Esophagus muscularis mucosa (tissue), 3 donors: ENCODE results near the gene TENM3.

Source experiments
- EP300 ChIP-seq: sonication (generic); formaldehyde crosslinking; IDR thresholded peaks from one replicate; pipeline ENCODE4 v1.6.1; 2017; ENCODE audit warnings: antibody characterized with exemption
- TF ChIP-seq, protein P1 (sequence below), 3 experiments: fragments of 200-600 bp in 2 of 3; fragments of 450-650 bp in 1 of 3; sonication (generic) in 2 of 3; IDR thresholded peaks; one replicate each; pipeline ENCODE4 v1.5.1; 2017 to 2019; ENCODE audit warnings: antibody characterized with exemption in 3 of 3, mild to moderate bottlenecking in 2 of 3, moderate library complexity in 1 of 3

DNA sequence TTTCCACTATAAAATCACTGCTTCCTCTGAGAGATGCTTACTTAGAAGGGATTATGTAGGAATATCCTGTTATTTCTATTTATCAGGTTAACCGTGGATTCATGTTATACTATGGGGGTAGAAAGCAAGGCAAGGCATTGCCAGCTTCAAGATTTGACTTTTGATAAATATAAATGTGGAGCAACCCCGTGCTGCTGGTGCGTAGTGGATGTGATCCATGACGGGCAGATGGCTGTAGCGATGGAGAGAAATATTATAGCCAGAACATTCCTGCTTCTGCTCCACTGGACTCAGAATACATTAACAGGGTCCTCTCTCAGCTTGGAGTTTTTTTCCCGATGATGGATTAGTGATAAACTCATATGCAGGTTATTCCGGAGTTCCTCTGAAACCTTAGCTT lies 157.6 kb downstream of the TENM3 start:
- TF ChIP-seq, protein P1, sequence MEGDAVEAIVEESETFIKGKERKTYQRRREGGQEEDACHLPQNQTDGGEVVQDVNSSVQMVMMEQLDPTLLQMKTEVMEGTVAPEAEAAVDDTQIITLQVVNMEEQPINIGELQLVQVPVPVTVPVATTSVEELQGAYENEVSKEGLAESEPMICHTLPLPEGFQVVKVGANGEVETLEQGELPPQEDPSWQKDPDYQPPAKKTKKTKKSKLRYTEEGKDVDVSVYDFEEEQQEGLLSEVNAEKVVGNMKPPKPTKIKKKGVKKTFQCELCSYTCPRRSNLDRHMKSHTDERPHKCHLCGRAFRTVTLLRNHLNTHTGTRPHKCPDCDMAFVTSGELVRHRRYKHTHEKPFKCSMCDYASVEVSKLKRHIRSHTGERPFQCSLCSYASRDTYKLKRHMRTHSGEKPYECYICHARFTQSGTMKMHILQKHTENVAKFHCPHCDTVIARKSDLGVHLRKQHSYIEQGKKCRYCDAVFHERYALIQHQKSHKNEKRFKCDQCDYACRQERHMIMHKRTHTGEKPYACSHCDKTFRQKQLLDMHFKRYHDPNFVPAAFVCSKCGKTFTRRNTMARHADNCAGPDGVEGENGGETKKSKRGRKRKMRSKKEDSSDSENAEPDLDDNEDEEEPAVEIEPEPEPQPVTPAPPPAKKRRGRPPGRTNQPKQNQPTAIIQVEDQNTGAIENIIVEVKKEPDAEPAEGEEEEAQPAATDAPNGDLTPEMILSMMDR (IDR thresholded peaks at IDR 0.05): no peak
- no peak for TF ChIP-seq EP300
